ENCODE data around the gene DCC.

The DCC gene

DNA sequence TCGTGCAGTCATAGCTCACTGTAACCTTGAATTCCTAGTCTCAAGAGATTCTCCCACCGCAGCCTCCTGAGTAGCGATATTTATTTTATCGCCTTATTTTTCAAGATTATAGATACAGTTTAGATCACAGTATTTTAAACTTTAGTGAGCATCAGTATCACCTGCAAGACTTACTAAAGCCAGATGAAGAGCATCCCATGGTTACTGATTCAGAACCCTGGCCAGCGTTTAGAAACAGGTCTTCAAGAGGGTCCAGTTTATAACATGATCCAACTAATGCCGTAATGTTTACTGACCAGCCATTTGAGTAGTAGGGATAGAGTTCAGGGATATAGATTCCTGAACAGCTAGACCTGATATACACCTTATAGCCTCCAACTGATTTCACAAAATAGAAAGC, 146.1 kb downstream of the DCC start:
- in situ Hi-C loops (cut with HindIII; ENCODE audit: low sequenced_read_pairs) = no loop called here

- in situ Hi-C loops (cut with HindIII; ENCODE audit: low sequenced_read_pairs) = no loop called here
Measured at GRCh38 chr18:52489396-52490306, 149.7 kb downstream of the DCC start.

GRCh38 chr18:52496426-52496825, 156.4 kb downstream of the DCC start:
- in situ Hi-C loops (cut with HindIII; ENCODE audit: low sequenced_read_pairs) = no loop called here

DNA sequence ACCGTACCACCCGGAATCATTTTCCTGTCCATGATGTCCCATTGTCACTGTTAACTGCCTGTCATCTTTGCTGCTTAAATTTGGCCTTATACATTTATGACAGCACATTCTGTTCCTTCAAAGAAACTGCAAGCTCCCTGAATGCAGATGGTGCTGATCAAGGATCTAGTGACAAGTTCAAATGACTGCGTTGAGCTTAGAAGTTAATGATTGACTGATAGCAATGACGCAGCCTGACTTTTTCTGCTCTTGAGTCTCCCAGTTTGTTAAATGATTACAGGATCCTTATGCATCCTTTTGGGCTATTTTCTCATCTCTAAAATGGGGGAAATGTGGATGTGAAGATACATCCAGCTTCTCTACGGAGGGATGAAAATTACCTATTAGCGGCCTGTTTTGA, 159.0 kb downstream of the DCC start:
- in situ Hi-C loops (cut with HindIII; ENCODE audit: low sequenced_read_pairs) = no loop called here

- in situ Hi-C loops (cut with HindIII; ENCODE audit: low sequenced_read_pairs) = no loop called here
Measured at GRCh38 chr18:52499644-52500043, 159.6 kb downstream of the DCC start.

DNA sequence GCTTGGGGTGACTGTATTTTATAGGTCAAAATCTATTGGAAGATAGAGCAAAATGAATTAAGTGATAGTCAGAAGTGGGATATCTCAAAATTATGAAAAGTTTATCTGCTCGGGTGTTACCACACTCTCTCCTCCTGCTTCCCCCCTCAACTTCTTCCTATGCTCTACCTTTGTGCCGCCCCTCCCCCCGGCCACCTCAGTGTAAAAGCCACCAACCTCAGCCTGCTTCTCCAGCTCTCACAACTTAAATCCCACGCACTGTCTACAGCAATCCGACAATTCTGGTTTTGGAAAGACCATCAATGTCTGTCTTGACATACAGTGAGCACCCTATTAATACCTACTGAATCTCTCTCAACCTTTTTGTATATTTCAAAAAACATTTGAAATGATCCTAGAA, 164.6 kb downstream of the DCC start:
- in situ Hi-C loops (cut with HindIII; ENCODE audit: low sequenced_read_pairs) = no loop called here

DNA sequence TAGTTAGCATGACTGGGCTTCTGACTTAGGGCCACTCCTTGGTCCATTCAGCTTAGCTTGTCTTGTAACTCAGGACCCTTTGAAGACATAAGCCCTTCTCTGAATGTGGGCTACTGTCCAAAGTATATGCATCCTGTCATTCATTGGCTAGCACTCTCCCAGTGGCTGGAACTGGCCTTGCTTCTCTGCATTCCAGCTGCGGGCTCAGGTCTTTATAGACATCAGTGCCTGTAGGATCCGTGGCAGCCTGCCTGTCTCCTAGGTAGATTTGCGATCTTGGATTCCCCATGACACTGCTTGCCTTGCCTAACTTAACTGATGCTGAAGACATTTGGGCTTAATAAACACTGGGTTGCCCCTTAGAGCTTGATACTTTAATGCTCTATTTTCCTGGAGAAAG, 170.1 kb downstream of the DCC start:
- in situ Hi-C loops (cut with HindIII; ENCODE audit: low sequenced_read_pairs) = no loop called here

- in situ Hi-C loops (cut with HindIII; ENCODE audit: low sequenced_read_pairs) = no loop called here
Measured at GRCh38 chr18:52518086-52518485, 178.1 kb downstream of the DCC start.

DNA sequence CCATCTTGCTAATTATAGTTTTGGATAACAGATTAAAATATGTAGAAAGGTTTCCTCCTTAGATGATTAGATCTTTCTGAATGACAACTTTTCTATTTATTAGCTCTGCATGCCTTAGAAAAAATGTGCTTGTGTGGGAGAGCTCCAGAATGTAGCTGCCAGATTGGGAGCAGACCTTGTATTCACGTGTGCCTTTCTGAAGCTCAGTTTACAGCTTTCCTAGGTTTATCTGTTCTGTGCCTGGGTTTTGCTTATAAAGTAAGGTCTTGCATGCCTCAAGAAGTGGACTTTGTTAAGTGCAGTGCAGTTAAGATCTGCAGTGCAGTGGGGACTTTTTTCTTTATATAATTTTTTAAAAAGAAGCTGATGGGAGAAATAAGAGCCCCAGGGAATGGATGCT, 179.0 kb downstream of the DCC start:
- in situ Hi-C loops (cut with HindIII; ENCODE audit: low sequenced_read_pairs) = no loop called here

GRCh38 chr18:52523566-52523965, 183.6 kb downstream of the DCC start:
- in situ Hi-C loops (cut with HindIII; ENCODE audit: low sequenced_read_pairs) = no loop called here

- in situ Hi-C loops (cut with HindIII; ENCODE audit: low sequenced_read_pairs) = no loop called here
Measured at GRCh38 chr18:52531836-52532235, 191.8 kb downstream of the DCC start.

DNA sequence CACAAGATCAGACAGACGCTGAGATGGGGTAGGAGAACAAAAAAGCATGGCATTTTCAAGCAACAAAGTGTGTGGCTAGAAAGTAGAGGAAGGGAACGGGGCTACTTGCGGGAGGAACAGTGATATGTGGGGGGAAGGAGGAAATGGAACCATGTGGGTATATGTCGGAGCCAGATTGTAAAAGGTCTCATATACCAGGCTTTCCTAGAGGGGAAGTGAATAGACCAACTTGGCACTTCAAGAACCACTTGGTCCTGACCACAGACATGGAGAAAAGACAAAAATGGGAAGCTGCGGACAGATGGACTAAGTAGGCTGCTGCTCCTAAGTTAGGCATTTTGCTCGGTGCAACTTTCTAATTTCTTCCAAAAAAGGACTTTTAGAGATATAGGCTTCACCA, 196.0 kb downstream of the DCC start:
- in situ Hi-C loops (cut with HindIII; ENCODE audit: low sequenced_read_pairs) = no loop called here

DNA sequence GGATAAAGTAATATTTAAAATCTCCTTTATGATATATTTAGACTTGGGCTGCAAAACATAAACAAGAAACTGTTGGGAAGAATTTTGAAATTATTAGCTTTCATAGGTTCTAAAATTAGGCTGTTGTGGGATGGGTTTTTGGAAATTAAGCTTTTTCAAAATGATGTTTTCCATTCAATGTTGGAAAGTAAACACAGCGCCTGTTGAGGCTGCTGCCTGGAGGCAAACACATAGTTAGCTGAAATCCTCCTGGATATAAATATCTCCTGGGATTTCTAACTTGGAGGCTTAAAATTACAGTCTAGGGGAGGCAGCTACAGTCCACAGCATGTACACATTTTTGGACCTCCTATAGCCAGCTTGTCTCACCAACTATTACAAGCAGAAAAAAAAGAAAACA, 197.3 kb downstream of the DCC start:
- in situ Hi-C loops (cut with HindIII; ENCODE audit: low sequenced_read_pairs) = no loop called here

DNA sequence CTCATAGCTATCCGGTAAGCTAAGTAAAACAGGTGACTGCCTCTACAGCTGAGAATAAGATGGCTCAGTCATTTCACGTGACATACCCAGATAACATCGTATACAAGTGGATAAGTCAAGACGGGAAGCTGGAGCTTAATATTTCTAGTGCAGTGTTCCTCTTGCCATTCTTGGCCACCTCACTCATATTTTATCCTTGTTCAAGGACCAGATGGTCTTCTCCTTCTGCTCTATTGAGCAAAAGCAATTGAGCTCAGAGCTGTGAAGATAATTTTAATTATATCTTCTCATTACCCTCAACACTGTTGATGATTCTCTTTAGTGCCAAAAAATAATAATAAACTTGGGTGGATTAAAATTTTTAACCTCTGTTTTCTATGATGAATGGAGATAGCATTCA, 201.1 kb downstream of the DCC start:
- in situ Hi-C loops (cut with HindIII; ENCODE audit: low sequenced_read_pairs) = no loop called here

GRCh38 chr18:52544086-52544485, 204.1 kb downstream of the DCC start:
- in situ Hi-C loops (cut with HindIII; ENCODE audit: low sequenced_read_pairs) = no loop called here

DNA sequence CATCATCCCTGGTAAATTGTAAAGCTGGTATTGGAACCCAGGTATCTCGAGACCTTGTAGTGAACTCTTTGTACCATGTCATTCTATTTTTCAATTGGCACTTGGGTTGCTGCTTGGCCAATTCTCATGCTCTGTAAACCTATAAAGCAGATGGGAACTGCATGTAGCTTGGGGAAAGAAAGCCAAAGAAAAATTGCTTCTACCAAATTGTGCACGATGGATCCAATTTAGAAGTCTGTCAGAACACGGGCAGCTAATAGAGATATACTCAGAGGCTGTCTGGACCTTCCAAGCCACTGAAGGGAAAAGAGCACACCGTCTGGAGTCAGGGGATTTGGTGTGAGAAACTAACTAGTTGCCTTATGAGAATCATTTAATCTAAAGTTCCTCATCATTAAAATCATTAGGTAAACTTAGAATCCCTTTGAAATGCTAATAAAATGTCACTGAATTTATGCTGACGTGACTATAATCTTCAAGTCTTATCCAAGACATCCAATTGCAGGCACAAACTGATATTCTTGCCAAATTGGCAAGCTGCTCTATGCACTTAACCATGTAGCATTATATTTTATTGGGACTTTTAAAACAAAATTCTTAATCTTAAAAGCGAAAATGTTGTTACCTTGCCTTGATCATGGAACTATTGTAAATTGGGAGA, 206.8 kb downstream of the DCC start:
- in situ Hi-C loops (cut with HindIII; ENCODE audit: low sequenced_read_pairs) = no loop called here

GRCh38 chr18:52553441-52553840, 213.4 kb downstream of the DCC start:
- in situ Hi-C loops (cut with HindIII; ENCODE audit: low sequenced_read_pairs) = no loop called here

GRCh38 chr18:52554180-52554579, 214.2 kb downstream of the DCC start:
- in situ Hi-C loops (cut with HindIII; ENCODE audit: low sequenced_read_pairs) = no loop called here

GRCh38 chr18:52567360-52567759, 227.4 kb downstream of the DCC start:
- in situ Hi-C loops (cut with HindIII; ENCODE audit: low sequenced_read_pairs) = no loop called here

GRCh38 chr18:52569492-52569891, 229.5 kb downstream of the DCC start:
- in situ Hi-C loops (cut with HindIII; ENCODE audit: low sequenced_read_pairs) = no loop called here

DNA sequence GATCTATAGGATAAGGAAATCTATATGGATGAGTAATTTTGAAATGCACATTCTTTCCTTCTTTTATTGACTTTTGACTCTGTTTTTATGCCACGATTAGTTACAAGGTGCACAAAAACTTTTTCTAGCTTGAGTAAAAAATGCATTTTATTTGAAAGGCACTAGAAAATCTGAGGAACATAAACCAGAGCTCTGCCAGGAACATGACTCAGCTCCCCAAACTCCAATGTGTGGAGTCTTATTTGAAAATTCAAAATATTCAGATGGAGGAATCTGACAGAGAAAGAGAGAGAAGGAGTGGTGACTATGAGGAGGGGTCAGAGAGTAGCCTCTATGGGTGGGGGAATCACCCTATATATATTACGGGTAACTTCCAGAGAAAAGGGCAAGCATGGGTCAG, 231.0 kb downstream of the DCC start:
- in situ Hi-C loops (cut with HindIII; ENCODE audit: low sequenced_read_pairs) = no loop called here

Measured in endothelial cell of hepatic sinusoid (primary cell).